SK-N-SH (cell line): ENCODE results near the gene TYW1B.

ENCODE experiments used
- CTCF ChIP-seq: fragments of 200-600 bp; sonication (generic); IDR thresholded peaks from 2 replicates; pipeline ENCODE4 v1.6.1; 2017; ENCODE audit warnings: antibody characterized with exemption, mild to moderate bottlenecking, moderate library complexity
- MAX ChIP-seq: IDR thresholded peaks from 2 replicates; pipeline ENCODE4 v1.4.0; 2012; ENCODE audit warnings: low read depth
- MEF2A ChIP-seq: IDR thresholded peaks from 2 replicates; pipeline ENCODE4 v1.4.0; 2012; ENCODE audit warnings: low read depth, borderline replicate concordance
- POLR2AphosphoS5 ChIP-seq: IDR thresholded peaks from 2 replicates; pipeline ENCODE4 v1.6.1; 2012; ENCODE audit warnings: low read depth, low read length
- RFX5 ChIP-seq: IDR thresholded peaks from 2 replicates; pipeline ENCODE4 v1.6.1; 2012; ENCODE audit warnings: mild to moderate bottlenecking, improper control_type of control experiment, low read length
- SIN3A ChIP-seq: IDR thresholded peaks from 2 replicates; pipeline ENCODE4 v1.6.1; 2012; ENCODE audit warnings: low read depth, mild to moderate bottlenecking, low read length, moderate library complexity, borderline replicate concordance
- TCF12 ChIP-seq: IDR thresholded peaks from 2 replicates; pipeline ENCODE4 v1.4.0; 2012

- TF ChIP-seq TCF12: no peak
- no peak for TF ChIP-seq CTCF
- TF ChIP-seq RFX5: no peak
- no peak for TF ChIP-seq POLR2AphosphoS5
- no peak for TF ChIP-seq MAX
- TF ChIP-seq SIN3A: no peak
- no peak for TF ChIP-seq MEF2A
Measured at GRCh38 chr7:72785166-72785955, 42.6 kb downstream of the TYW1B start.
